Osteoblast (primary cell): ENCODE measurements around the gene NRDC. TPM values are rescaled to one million over a fixed set of nuclear protein-coding genes. Genes with fewer than 3 reads are reported as not detected.

Experiments used
- DNase-seq: peaks from one replicate; pipeline ENCODE4 v3.0.0; 2011; ENCODE audit warnings: low spot score, mixed read lengths; ENCODE audit not compliant: insufficient read length; ENCODE audit errors: missing footprints
- H2AFZ ChIP-seq: 2 replicates; pipeline ENCODE4 v1.6.0; 2011; ENCODE audit warnings: mild to moderate bottlenecking, low read length
- H3K27ac ChIP-seq: 2 replicates; pipeline ENCODE4 v1.5.1; 2011; ENCODE audit warnings: mild to moderate bottlenecking, low read depth, low read length, moderate library complexity
- H3K27me3 ChIP-seq: 2 replicates; pipeline ENCODE4 v1.6.0; 2012; ENCODE audit warnings: mild to moderate bottlenecking, control low read depth, inconsistent platforms, low read length, moderate library complexity; ENCODE audit not compliant: insufficient read depth
- H3K36me3 ChIP-seq: 2 replicates; pipeline ENCODE4 v1.5.1; 2011; ENCODE audit warnings: mild to moderate bottlenecking, low read length, control low read depth, moderate library complexity; ENCODE audit not compliant: insufficient read depth
- H3K4me1 ChIP-seq: 2 replicates; pipeline ENCODE4 v1.5.1; 2011; ENCODE audit warnings: mild to moderate bottlenecking, low read length, control low read depth, moderate library complexity; ENCODE audit not compliant: insufficient read depth
- H3K4me2 ChIP-seq: 2 replicates; pipeline ENCODE4 v1.6.0; 2011; ENCODE audit warnings: mild to moderate bottlenecking, low read length; ENCODE audit not compliant: insufficient read depth
- H3K4me3 ChIP-seq: fragments of 200-600 bp; sonication (generic); 3 replicates; pipeline ENCODE4 v1.5.1; 2012; ENCODE audit warnings: mild to moderate bottlenecking, low read length, inconsistent platforms; ENCODE audit not compliant: insufficient read depth
- H3K79me2 ChIP-seq: 2 replicates; pipeline ENCODE4 v1.6.0; 2012; ENCODE audit warnings: mild to moderate bottlenecking, low read length, control low read depth, inconsistent platforms; ENCODE audit not compliant: insufficient read depth
- H3K9me3 ChIP-seq: 2 replicates; pipeline ENCODE4 v1.5.1; 2011; ENCODE audit warnings: low read depth, low read length, control low read depth
- H4K20me1 ChIP-seq: 2 replicates; pipeline ENCODE4 v1.6.0; 2012; ENCODE audit warnings: mild to moderate bottlenecking, low read length, control low read depth; ENCODE audit not compliant: insufficient read depth
- total RNA-seq: library from RNA; depleted of rRNA; stranded (reverse); fragments of >200 nt; gene quantifications from 2 replicates; pipeline ENCODE4 v1.2.3, GENCODE V29; 2012
- TF ChIP-seq, protein P1 (sequence below): IDR thresholded peaks from 2 replicates; pipeline ENCODE4 v1.5.1; 2011; ENCODE audit warnings: mild to moderate bottlenecking, low read depth, low read length, moderate library complexity; ENCODE audit errors: extremely low read depth

The NRDC gene
- total RNA-seq, 1 donor, result 81.4 TPM

DNA sequence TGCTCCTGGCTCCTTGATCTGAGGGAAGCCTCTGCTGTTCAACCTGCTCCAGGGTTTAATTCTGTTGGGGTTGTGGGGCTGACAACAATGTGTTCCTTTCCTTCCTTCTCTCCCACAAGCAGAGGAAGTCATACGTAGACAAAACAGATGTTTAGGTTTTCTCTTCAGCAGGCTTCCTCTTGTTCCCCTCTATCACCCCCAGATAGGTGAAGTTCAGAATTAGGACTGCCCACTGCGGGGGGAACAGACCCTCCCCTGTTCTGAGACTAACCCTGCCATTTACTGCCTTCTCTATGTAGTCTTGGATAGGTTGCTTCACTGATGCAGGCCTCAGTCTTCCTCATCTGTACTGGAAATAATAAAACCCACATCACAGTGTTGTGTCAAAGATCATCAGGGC lies 30.0 kb upstream of the NRDC start:
- H3K4me3 ChIP-seq, result no peak overlapping the region
- H3K27me3 ChIP-seq, result no peaks in the 10 kb centered on the region
- DNase-seq, result no peak
- TF ChIP-seq, protein P1, sequence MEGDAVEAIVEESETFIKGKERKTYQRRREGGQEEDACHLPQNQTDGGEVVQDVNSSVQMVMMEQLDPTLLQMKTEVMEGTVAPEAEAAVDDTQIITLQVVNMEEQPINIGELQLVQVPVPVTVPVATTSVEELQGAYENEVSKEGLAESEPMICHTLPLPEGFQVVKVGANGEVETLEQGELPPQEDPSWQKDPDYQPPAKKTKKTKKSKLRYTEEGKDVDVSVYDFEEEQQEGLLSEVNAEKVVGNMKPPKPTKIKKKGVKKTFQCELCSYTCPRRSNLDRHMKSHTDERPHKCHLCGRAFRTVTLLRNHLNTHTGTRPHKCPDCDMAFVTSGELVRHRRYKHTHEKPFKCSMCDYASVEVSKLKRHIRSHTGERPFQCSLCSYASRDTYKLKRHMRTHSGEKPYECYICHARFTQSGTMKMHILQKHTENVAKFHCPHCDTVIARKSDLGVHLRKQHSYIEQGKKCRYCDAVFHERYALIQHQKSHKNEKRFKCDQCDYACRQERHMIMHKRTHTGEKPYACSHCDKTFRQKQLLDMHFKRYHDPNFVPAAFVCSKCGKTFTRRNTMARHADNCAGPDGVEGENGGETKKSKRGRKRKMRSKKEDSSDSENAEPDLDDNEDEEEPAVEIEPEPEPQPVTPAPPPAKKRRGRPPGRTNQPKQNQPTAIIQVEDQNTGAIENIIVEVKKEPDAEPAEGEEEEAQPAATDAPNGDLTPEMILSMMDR, result no peak
- H3K36me3 ChIP-seq, result no peaks in the 10 kb centered on the region
- no peaks in the 10 kb centered on the region for H3K79me2 ChIP-seq
- no peak overlapping the region for H2AFZ ChIP-seq
- no peak overlapping the region for H3K27ac ChIP-seq
- no peaks in the 10 kb centered on the region for H4K20me1 ChIP-seq
- no peaks in the 10 kb centered on the region for H3K9me3 ChIP-seq
- H3K4me2 ChIP-seq, result no peak overlapping the region
- peaks cover 10% of the 10 kb centered on the region for H3K4me1 ChIP-seq

DNA sequence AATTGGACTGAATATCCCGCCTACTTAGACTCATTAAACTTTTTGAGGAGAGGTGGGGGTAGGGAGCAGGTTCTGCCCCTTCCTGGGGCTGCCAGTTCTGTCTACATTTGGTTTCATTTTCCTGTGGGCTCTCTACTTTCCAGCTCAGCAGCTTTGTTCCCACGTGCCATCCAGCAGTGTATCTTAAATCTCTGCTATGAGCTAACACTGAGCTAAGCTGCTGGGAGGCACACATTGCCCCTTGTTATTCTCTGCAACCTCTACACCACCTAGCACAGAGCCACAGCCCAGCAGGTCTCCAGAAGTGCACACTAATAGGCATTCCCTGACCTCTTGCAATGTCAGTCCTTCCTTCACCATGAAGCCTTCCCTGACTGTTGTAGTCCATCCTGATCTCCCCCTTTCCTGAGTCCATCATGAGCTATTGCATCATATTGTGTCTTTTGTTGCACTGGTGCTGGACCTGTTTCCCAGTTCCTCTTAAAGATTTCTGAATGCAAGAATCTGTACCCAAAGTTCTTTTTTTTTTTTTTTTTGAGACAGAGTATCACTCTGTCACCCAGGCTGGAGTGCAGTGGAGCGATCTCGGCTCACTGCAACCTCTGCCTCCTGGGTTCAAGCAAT lies 28.7 kb upstream of the NRDC start:
- Histone ChIP-seq H3K9me3 (no peaks in the 10 kb centered on the region), H4K20me1 (no peaks in the 10 kb centered on the region), H3K27ac (no peak overlapping the region), H3K79me2 (no peaks in the 10 kb centered on the region), H3K4me3 (no peak overlapping the region), H3K4me2 (no peak overlapping the region), H2AFZ (no peak overlapping the region), H3K27me3 (no peaks in the 10 kb centered on the region), H3K36me3 (no peaks in the 10 kb centered on the region), H3K4me1 (peaks cover 10% of the 10 kb centered on the region)
- no peak for DNase-seq
- TF ChIP-seq, protein P1, result no peak

DNA sequence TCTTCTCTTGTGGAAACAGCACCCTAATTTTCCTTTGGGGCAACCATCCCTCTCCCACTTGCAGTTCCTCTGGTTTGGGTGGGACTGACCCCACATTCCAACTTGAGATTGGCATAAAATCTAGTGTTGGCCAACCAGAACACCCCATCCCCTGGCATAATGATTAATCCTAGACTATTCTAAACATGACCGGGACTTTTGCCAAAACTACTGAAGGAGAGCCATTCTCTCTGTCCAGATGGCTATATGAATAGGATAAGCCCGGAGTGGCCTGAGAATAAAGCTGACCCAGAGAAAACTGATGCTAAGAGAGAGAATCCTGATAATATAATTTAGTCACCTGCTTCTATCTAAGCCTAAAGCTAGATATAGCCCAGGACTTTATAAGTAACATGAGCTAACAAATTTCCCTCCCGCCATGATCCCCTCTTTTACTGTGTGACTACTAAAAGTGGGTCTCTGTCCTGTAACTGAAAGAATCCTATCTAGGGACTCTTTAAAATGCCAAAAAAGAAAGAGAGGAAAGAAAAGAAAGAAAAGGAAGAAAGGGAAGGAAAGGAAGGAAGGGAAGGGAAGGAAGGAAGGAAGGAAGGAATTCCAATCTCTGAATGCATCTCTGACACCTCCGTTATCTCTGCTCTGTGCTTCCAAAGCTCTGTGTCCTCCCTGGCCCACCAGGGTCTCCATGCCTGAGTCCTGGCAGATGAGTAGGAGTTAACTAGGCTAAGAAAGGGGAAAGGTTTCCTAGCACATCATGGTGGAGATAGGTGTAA lies 28.0 kb upstream of the NRDC start:
- Histone ChIP-seq H3K79me2 (no peaks in the 10 kb centered on the region), H3K27ac (no peak overlapping the region), H3K27me3 (no peaks in the 10 kb centered on the region), H2AFZ (no peak overlapping the region), H3K9me3 (no peaks in the 10 kb centered on the region), H3K4me3 (no peak overlapping the region), H3K4me2 (no peak overlapping the region), H3K36me3 (no peaks in the 10 kb centered on the region), H4K20me1 (no peaks in the 10 kb centered on the region), H3K4me1 (peaks cover 10% of the 10 kb centered on the region)
- TF ChIP-seq, protein P1, result no peak
- no peak for DNase-seq

- Histone ChIP-seq H4K20me1 (no peaks in the 10 kb centered on the region), H3K4me2 (no peak overlapping the region), H2AFZ (no peak overlapping the region), H3K9me3 (no peaks in the 10 kb centered on the region), H3K79me2 (no peaks in the 10 kb centered on the region), H3K36me3 (no peaks in the 10 kb centered on the region), H3K27me3 (no peaks in the 10 kb centered on the region), H3K4me3 (no peak overlapping the region), H3K27ac (no peak overlapping the region), H3K4me1 (peaks cover 29% of the 10 kb centered on the region)
- DNase-seq, result no peak
- TF ChIP-seq, protein P1, result no peak
Measured at GRCh38 chr1:51902456-51902855, 23.9 kb upstream of the NRDC start.
